Measurements from ENCODE around the gene CCR3.

Gene CCR3

GRCh38 chr3:46238386-46238785 is 3.9 kb upstream of the CCR3 start:
- no peak for TF ChIP-seq EZH2phosphoT487 (conservative IDR thresholded peaks at IDR 0.05; ENCODE audit: low read length)
- H3K4me2 ChIP-seq (ENCODE audit: low read depth, low read length, poor library complexity, severe bottlenecking) = no peak overlapping the region
- H3F3A ChIP-seq (ENCODE audit: insufficient read depth) = no peaks in the 10 kb centered on the region
- no peaks in the 10 kb centered on the region for H3K36me3 ChIP-seq (ENCODE audit: low read length)
- H4K20me1 ChIP-seq (ENCODE audit: low read depth, low read length) = no peaks in the 10 kb centered on the region
- H3K9me2 ChIP-seq (replicated peaks; ENCODE audit: insufficient read depth, low read length) = no peaks in the 10 kb centered on the region
- no peak overlapping the region for H3K27ac ChIP-seq (ENCODE audit: low read depth, low read length)
- no peak overlapping the region for H3K9ac ChIP-seq (ENCODE audit: low read length)
- no peaks in the 10 kb centered on the region for H3K79me2 ChIP-seq (ENCODE audit: insufficient read depth, low read length)
- no peaks in the 10 kb centered on the region for H3K9me3 ChIP-seq (ENCODE audit: insufficient read depth, low read length)
- H2AFZ ChIP-seq (ENCODE audit: low read depth, low read length, severe bottlenecking) = no peak overlapping the region
- no peak overlapping the region for H3K4me3 ChIP-seq (ENCODE audit: insufficient read depth, low read length, poor library complexity, severe bottlenecking)
- no peaks in the 10 kb centered on the region for H3K27me3 ChIP-seq (ENCODE audit: low read length)

GRCh38 chr3:46239301-46239938 is 2.8 kb upstream of the CCR3 start:
- Histone ChIP-seq H3K36me3 (ENCODE audit: low read length) (no peaks in the 10 kb centered on the region), H3K27me3 (ENCODE audit: low read length) (no peaks in the 10 kb centered on the region), H3F3A (ENCODE audit: insufficient read depth) (no peaks in the 10 kb centered on the region), H3K4me2 (ENCODE audit: low read depth, low read length, poor library complexity, severe bottlenecking) (no peak overlapping the region), H3K9me2 (replicated peaks; ENCODE audit: insufficient read depth, low read length) (no peaks in the 10 kb centered on the region), H3K79me2 (ENCODE audit: insufficient read depth, low read length) (no peaks in the 10 kb centered on the region), H4K20me1 (ENCODE audit: low read depth, low read length) (no peaks in the 10 kb centered on the region), H3K27ac (ENCODE audit: low read depth, low read length) (no peak overlapping the region), H3K4me3 (ENCODE audit: insufficient read depth, low read length, poor library complexity, severe bottlenecking) (no peak overlapping the region), H2AFZ (ENCODE audit: low read depth, low read length, severe bottlenecking) (no peak overlapping the region), H3K9me3 (ENCODE audit: insufficient read depth, low read length) (no peaks in the 10 kb centered on the region), H3K9ac (ENCODE audit: low read length) (no peak overlapping the region)
- no peak for TF ChIP-seq CTCF (IDR thresholded peaks at IDR 0.05; ENCODE audit: insufficient read depth, low read length, poor library complexity, severe bottlenecking)
- no peak for TF ChIP-seq EZH2phosphoT487 (conservative IDR thresholded peaks at IDR 0.05; ENCODE audit: low read length)

- no peak overlapping the region for H3K4me3 ChIP-seq (ENCODE audit: insufficient read depth, low read length, poor library complexity, severe bottlenecking)
- H3K4me2 ChIP-seq (ENCODE audit: low read depth, low read length, poor library complexity, severe bottlenecking) = no peak overlapping the region
- H3K79me2 ChIP-seq (ENCODE audit: insufficient read depth, low read length) = no peaks in the 10 kb centered on the region
- no peak overlapping the region for H3K9ac ChIP-seq (ENCODE audit: low read length)
- H3K27ac ChIP-seq (ENCODE audit: low read depth, low read length) = no peak overlapping the region
- TF ChIP-seq CTCF (IDR thresholded peaks at IDR 0.05; ENCODE audit: insufficient read depth, low read length, poor library complexity, severe bottlenecking) (no peak), EZH2phosphoT487 (conservative IDR thresholded peaks at IDR 0.05; ENCODE audit: low read length) (no peak)
- H3K27me3 ChIP-seq (ENCODE audit: low read length) = no peaks in the 10 kb centered on the region
- H4K20me1 ChIP-seq (ENCODE audit: low read depth, low read length) = no peaks in the 10 kb centered on the region
- H3K9me2 ChIP-seq (replicated peaks; ENCODE audit: insufficient read depth, low read length) = no peaks in the 10 kb centered on the region
- H3K36me3 ChIP-seq (ENCODE audit: low read length) = no peaks in the 10 kb centered on the region
- no peaks in the 10 kb centered on the region for H3K9me3 ChIP-seq (ENCODE audit: insufficient read depth, low read length)
- no peak overlapping the region for H2AFZ ChIP-seq (ENCODE audit: low read depth, low read length, severe bottlenecking)
- H3F3A ChIP-seq (ENCODE audit: insufficient read depth) = no peaks in the 10 kb centered on the region
Observed at GRCh38 chr3:46239952-46240351, 2.3 kb upstream of the CCR3 start.

- Histone ChIP-seq H3K27ac (ENCODE audit: low read depth, low read length) (no peak overlapping the region), H3K4me2 (ENCODE audit: low read depth, low read length, poor library complexity, severe bottlenecking) (no peak overlapping the region), H3K9ac (ENCODE audit: low read length) (no peak overlapping the region), H3K27me3 (ENCODE audit: low read length) (no peaks in the 10 kb centered on the region), H3K36me3 (ENCODE audit: low read length) (no peaks in the 10 kb centered on the region), H3K9me3 (ENCODE audit: insufficient read depth, low read length) (no peaks in the 10 kb centered on the region), H3F3A (ENCODE audit: insufficient read depth) (no peaks in the 10 kb centered on the region), H3K4me3 (ENCODE audit: insufficient read depth, low read length, poor library complexity, severe bottlenecking) (no peak overlapping the region), H4K20me1 (ENCODE audit: low read depth, low read length) (no peaks in the 10 kb centered on the region), H2AFZ (ENCODE audit: low read depth, low read length, severe bottlenecking) (no peak overlapping the region), H3K9me2 (replicated peaks; ENCODE audit: insufficient read depth, low read length) (no peaks in the 10 kb centered on the region), H3K79me2 (ENCODE audit: insufficient read depth, low read length) (no peaks in the 10 kb centered on the region)
- TF ChIP-seq EZH2phosphoT487 (conservative IDR thresholded peaks at IDR 0.05; ENCODE audit: low read length) (no peak), CTCF (IDR thresholded peaks at IDR 0.05; ENCODE audit: insufficient read depth, low read length, poor library complexity, severe bottlenecking) (no peak)
Observed at GRCh38 chr3:46243560-46243959, 1.3 kb downstream of the CCR3 start.
